ENCODE measurements around the gene NDUFS2. TPM values are rescaled to one million over a fixed set of nuclear protein-coding genes. Genes with fewer than 3 reads are reported as not detected.

NDUFS2 gene
- total and polyA plus RNA-seq, 2 donors (not counting 1 experiment from before 2014, with no cell fraction given), result 53.9 to 82.3 TPM

DNA sequence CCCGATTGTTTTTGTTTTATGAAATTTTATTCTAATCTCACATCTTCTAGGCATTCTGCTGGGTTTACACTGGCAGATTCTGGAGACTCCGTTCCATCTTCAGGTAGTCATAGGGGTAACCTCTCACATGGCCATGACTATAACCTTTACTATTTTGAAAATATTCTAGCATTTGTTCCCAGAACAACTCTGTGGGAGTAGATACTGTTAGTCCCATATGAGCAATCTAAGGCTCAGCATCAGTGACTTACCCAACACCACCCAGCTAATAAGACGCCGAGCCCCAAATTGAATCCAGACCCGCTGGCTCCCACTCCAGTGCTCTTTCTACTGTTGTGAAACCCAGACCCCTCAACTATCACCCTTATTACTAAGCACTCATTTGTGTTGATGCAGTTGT lies 13.1 kb upstream of the NDUFS2 start:
- TF ChIP-seq EZH2 (IDR thresholded peaks at IDR 0.05; ENCODE audit: borderline replicate concordance, insufficient read depth, low read depth, low read length, poor library complexity, severe bottlenecking), result no peak
- no peak for TF ChIP-seq CTCF (IDR thresholded peaks at IDR 0.05)
- Histone ChIP-seq H3K9me3 (ENCODE audit: control extremely low read depth in 1 of 3, control insufficient read depth in 2 of 3, insufficient read depth in 1 of 3, low read length in 2 of 3) (no peaks in the 10 kb centered on the region), H3K9ac (ENCODE audit: low read length) (no peak overlapping the region), H3K4me3 (ENCODE audit: control extremely low read depth in 1 of 5, extremely low read depth in 1 of 5, insufficient read depth in 1 of 5, low read depth in 2 of 5, low read length in 4 of 5) (no peak overlapping the region), H2AFZ (ENCODE audit: insufficient read depth, low read depth, low read length, poor library complexity, severe bottlenecking) (no peak overlapping the region), H3K27me3 (replicated peaks in 1 of 4; ENCODE audit: control extremely low read depth in 1 of 4, control insufficient read depth in 3 of 4, insufficient read depth in 4 of 4, low read length in 3 of 4) (no peaks in the 10 kb centered on the region), H3K4me2 (replicated peaks; ENCODE audit: low read depth, low read length, poor library complexity, severe bottlenecking) (no peak overlapping the region), H3K4me1 (ENCODE audit: control insufficient read depth in 2 of 2, insufficient read depth in 2 of 2, low read length in 2 of 2) (peaks cover 67 to 82% of the 10 kb centered on the region in 2 donors), H3K36me3 (replicated peaks in 1 of 2; ENCODE audit: control extremely low read depth in 1 of 2, control insufficient read depth in 1 of 2, extremely low read depth in 1 of 2, insufficient read depth in 2 of 2, low read length in 1 of 2) (no peaks in the 10 kb centered on the region), H3K79me2 (ENCODE audit: control insufficient read depth, insufficient read depth, low read length) (peaks cover 26% of the 10 kb centered on the region), H4K20me1 (ENCODE audit: control insufficient read depth, insufficient read depth, low read length, poor library complexity, severe bottlenecking) (no peaks in the 10 kb centered on the region), H3K27ac (ENCODE audit: low read length in 2 of 2) (peak overlapping the region in 1 of 2 donors; percentile 53)
- ChIA-PET POLR2A (no interaction called here), CTCF (interaction anchor here (0.9 kb wide), 1 partner anchor 13 kb away, joined by 4 read pairs; the partner anchor contains the start of gene NDUFS2)
- WGBS (ENCODE audit: insufficient coverage), result 100% methylated on average over 2 of the region's 5 CpGs
- intact Hi-C loops (cut with micrococcal nuclease), result loop anchor here (5.0 kb wide), 1 partner anchor 37 kb away; the partner anchor contains the start of gene UFC1
- DNase-seq (no peak), ATAC-seq (ENCODE audit: low read depth) (no peak)
- no peaks in the 10 kb centered on the region for H3K27me3 Mint-ChIP-seq
- H3K9me3 Mint-ChIP-seq (ENCODE audit: insufficient read depth), result no peaks in the 10 kb centered on the region
- H3K4me3 Mint-ChIP-seq, result no peak overlapping the region
- peaks cover 72% of the 10 kb centered on the region for H3K4me1 Mint-ChIP-seq
- peak overlapping the region; percentile 61 for H3K27ac Mint-ChIP-seq

DNA sequence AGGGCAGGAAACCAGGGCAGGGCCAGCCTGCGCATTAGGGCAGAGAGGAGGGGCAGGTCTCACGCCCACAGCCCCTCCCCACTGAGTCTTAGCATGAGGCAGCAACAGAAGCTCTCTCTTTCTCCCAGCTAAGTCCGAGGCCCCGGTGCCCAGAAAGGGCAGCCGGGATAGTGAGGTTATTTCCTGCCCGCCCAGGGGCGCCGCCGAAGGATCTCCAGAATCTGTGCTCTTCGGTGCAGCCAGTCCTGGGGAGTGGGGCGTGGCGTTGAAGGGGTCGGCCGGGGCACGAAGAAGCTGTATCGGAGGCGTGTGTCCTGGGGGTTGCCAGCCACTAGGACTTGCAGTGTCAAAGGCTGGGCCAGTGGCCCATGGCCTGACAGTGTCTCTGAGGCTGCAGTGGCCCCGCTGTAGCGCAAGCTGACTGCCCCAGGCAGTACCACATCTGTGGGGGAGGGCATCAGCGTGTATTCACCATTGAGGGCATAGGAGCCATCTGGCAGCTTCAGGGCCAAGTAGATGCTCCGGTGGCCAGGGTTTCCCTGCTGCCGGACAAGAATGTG lies 11.1 kb upstream of the NDUFS2 start:
- H3K4me2 ChIP-seq (replicated peaks; ENCODE audit: low read depth, low read length, poor library complexity, severe bottlenecking), result no peak overlapping the region
- H3K79me2 ChIP-seq (ENCODE audit: control insufficient read depth, insufficient read depth, low read length), result peaks cover 26% of the 10 kb centered on the region
- no peak for ATAC-seq (ENCODE audit: low read depth)
- no peaks in the 10 kb centered on the region for H4K20me1 ChIP-seq (ENCODE audit: control insufficient read depth, insufficient read depth, low read length, poor library complexity, severe bottlenecking)
- H3K36me3 ChIP-seq (replicated peaks in 1 of 2; ENCODE audit: control extremely low read depth in 1 of 2, control insufficient read depth in 1 of 2, extremely low read depth in 1 of 2, insufficient read depth in 2 of 2, low read length in 1 of 2), result no peaks in the 10 kb centered on the region
- Mint-ChIP-seq H3K4me3 (no peak overlapping the region), H3K27ac (no peak overlapping the region), H3K27me3 (no peaks in the 10 kb centered on the region), H3K9me3 (ENCODE audit: insufficient read depth) (no peaks in the 10 kb centered on the region), H3K4me1 (peaks cover 71% of the 10 kb centered on the region)
- no peak overlapping the region for H2AFZ ChIP-seq (ENCODE audit: insufficient read depth, low read depth, low read length, poor library complexity, severe bottlenecking)
- DNase-seq, result no peak
- no peak overlapping the region for H3K27ac ChIP-seq (ENCODE audit: low read length in 2 of 2)
- ChIA-PET CTCF (interaction anchor here (0.8 to 4.8 kb wide), 21 partner anchors 9 to 193 kb away, joined by 3 to 64 read pairs (median 4); partner anchors contain the start of genes DEDD, NDUFS2, PPOX and TOMM40L), POLR2A (interaction anchor here (0.5 to 1.2 kb wide), 4 partner anchors 11 to 127 kb away, joined by 3 to 8 read pairs (median 4); partner anchors contain the start of gene UFC1)
- H3K4me1 ChIP-seq (ENCODE audit: control insufficient read depth in 2 of 2, insufficient read depth in 2 of 2, low read length in 2 of 2), result peaks cover 72 to 82% of the 10 kb centered on the region in 2 donors
- H3K9me3 ChIP-seq (ENCODE audit: control extremely low read depth in 1 of 3, control insufficient read depth in 2 of 3, insufficient read depth in 1 of 3, low read length in 2 of 3), result no peaks in the 10 kb centered on the region
- TF ChIP-seq EZH2 (IDR thresholded peaks at IDR 0.05; ENCODE audit: borderline replicate concordance, insufficient read depth, low read depth, low read length, poor library complexity, severe bottlenecking) (no peak), CTCF (IDR thresholded peaks at IDR 0.05) (no peak)
- no peaks in the 10 kb centered on the region for H3K27me3 ChIP-seq (replicated peaks in 1 of 4; ENCODE audit: control extremely low read depth in 1 of 4, control insufficient read depth in 3 of 4, insufficient read depth in 4 of 4, low read length in 3 of 4)
- WGBS (ENCODE audit: insufficient coverage), result 93% methylated on average over 20 of the region's 22 CpGs
- no peak overlapping the region for H3K9ac ChIP-seq (ENCODE audit: low read length)
- intact Hi-C loops (cut with micrococcal nuclease), result loop anchor here (5.0 kb wide), 1 partner anchor 36 kb away; the partner anchor contains the start of gene TOMM40L
- H3K4me3 ChIP-seq (ENCODE audit: control extremely low read depth in 1 of 5, extremely low read depth in 1 of 5, insufficient read depth in 1 of 5, low read depth in 2 of 5, low read length in 4 of 5), result no peak overlapping the region

All from B cell (primary cell).